ENCODE data around the gene TOLLIP. TPM values are rescaled to one million over a fixed set of nuclear protein-coding genes. Genes with fewer than 3 reads are reported as not detected.
A peak's percentile ranks its signal among the peaks of the same experiment; 100 is the strongest.

The TOLLIP gene
- total RNA-seq, 1 experiment from 2014 or later: 78.3 TPM

- no peaks in the 10 kb centered on the region for H3K4me1 ChIP-seq
- intact Hi-C loops (cut with micrococcal nuclease; ENCODE audit: unreplicated experiment): no loop called here
- CTCF ChIA-PET: no interaction called here
- H3K36me3 ChIP-seq (ENCODE audit: control insufficient read depth, insufficient read depth, low read length): peaks cover 10% of the 10 kb centered on the region
- Mint-ChIP-seq H3K27ac (ENCODE audit: unreplicated experiment) (no peak overlapping the region), H3K9me3 (ENCODE audit: unreplicated experiment) (no peaks in the 10 kb centered on the region), H3K4me3 (ENCODE audit: unreplicated experiment) (no peak overlapping the region), H3K27me3 (ENCODE audit: insufficient read depth, unreplicated experiment) (no peaks in the 10 kb centered on the region), H3K36me3 (ENCODE audit: insufficient read depth, unreplicated experiment) (peaks cover 69% of the 10 kb centered on the region), H3K4me1 (ENCODE audit: low read depth, unreplicated experiment) (no peaks in the 10 kb centered on the region)
- H3K4me3 ChIP-seq (ENCODE audit: low read depth, low read length): no peak overlapping the region
- no peaks in the 10 kb centered on the region for H3K9me3 ChIP-seq
- DNase-seq: peak in 1 of 2 experiments; percentile 26
- POLR2A ChIA-PET: no interaction called here
- no TSS peak for BruUV-seq (replicated peaks)
- no peaks in the 10 kb centered on the region for H3K27me3 ChIP-seq (replicated peaks; ENCODE audit: control insufficient read depth, insufficient read depth, low read length)
- no peak for TF ChIP-seq CTCF (IDR thresholded peaks at IDR 0.05; ENCODE audit: insufficient read depth in 1 of 2, low read depth in 1 of 2, low read length in 1 of 2, severe bottlenecking in 1 of 2, unreplicated experiment in 1 of 2)
These were observed 19.1 kb downstream of the TOLLIP start for GRCh38 chr11:1290052-1291040.

- BruUV-seq (replicated peaks): no TSS peak
- POLR2A ChIA-PET: no interaction called here
- no peaks in the 10 kb centered on the region for H3K9me3 Mint-ChIP-seq (ENCODE audit: unreplicated experiment)
- Histone ChIP-seq H3K27me3 (replicated peaks; ENCODE audit: control insufficient read depth, insufficient read depth, low read length) (no peaks in the 10 kb centered on the region), H3K9me3 (no peaks in the 10 kb centered on the region), H3K4me3 (ENCODE audit: low read depth, low read length) (no peak overlapping the region), H3K36me3 (ENCODE audit: control insufficient read depth, insufficient read depth, low read length) (peaks cover 12% of the 10 kb centered on the region), H3K4me1 (no peaks in the 10 kb centered on the region)
- CTCF ChIA-PET: no interaction called here
- no peaks in the 10 kb centered on the region for H3K27me3 Mint-ChIP-seq (ENCODE audit: insufficient read depth, unreplicated experiment)
- TF ChIP-seq CTCF (IDR thresholded peaks at IDR 0.05; ENCODE audit: insufficient read depth in 1 of 2, low read depth in 1 of 2, low read length in 1 of 2, severe bottlenecking in 1 of 2, unreplicated experiment in 1 of 2): no peak
- H3K4me1 Mint-ChIP-seq (ENCODE audit: low read depth, unreplicated experiment): no peaks in the 10 kb centered on the region
- DNase-seq: no peak
- H3K36me3 Mint-ChIP-seq (ENCODE audit: insufficient read depth, unreplicated experiment): peaks cover 72% of the 10 kb centered on the region
- intact Hi-C loops (cut with micrococcal nuclease; ENCODE audit: unreplicated experiment): no loop called here
- H3K27ac Mint-ChIP-seq (ENCODE audit: unreplicated experiment): no peak overlapping the region
- H3K4me3 Mint-ChIP-seq (ENCODE audit: unreplicated experiment): no peak overlapping the region
These were observed 20.1 kb downstream of the TOLLIP start for GRCh38 chr11:1289211-1289935.

GRCh38 chr11:1288426-1289151 lies 20.8 kb downstream of the TOLLIP start:
- peaks cover 65% of the 10 kb centered on the region for H3K36me3 Mint-ChIP-seq (ENCODE audit: insufficient read depth, unreplicated experiment)
- BruUV-seq (replicated peaks): no TSS peak
- POLR2A ChIA-PET: no interaction called here

More at GRCh38 chr11:1288426-1289151, 20.8 kb downstream of the TOLLIP start:
- Mint-ChIP-seq H3K9me3 (ENCODE audit: unreplicated experiment) (no peaks in the 10 kb centered on the region), H3K27ac (ENCODE audit: unreplicated experiment) (no peak overlapping the region), H3K4me1 (ENCODE audit: low read depth, unreplicated experiment) (no peaks in the 10 kb centered on the region), H3K27me3 (ENCODE audit: insufficient read depth, unreplicated experiment) (no peaks in the 10 kb centered on the region), H3K4me3 (ENCODE audit: unreplicated experiment) (no peak overlapping the region)
- no peaks in the 10 kb centered on the region for H3K27me3 ChIP-seq (replicated peaks; ENCODE audit: control insufficient read depth, insufficient read depth, low read length)
- CTCF ChIA-PET: no interaction called here
- no peaks in the 10 kb centered on the region for H3K9me3 ChIP-seq
- DNase-seq: no peak
- H3K4me3 ChIP-seq (ENCODE audit: low read depth, low read length): no peak overlapping the region
- intact Hi-C loops (cut with micrococcal nuclease; ENCODE audit: unreplicated experiment): no loop called here
- TF ChIP-seq CTCF (IDR thresholded peaks at IDR 0.05; ENCODE audit: insufficient read depth in 1 of 2, low read depth in 1 of 2, low read length in 1 of 2, severe bottlenecking in 1 of 2, unreplicated experiment in 1 of 2): no peak
- H3K4me1 ChIP-seq: no peaks in the 10 kb centered on the region
- peaks cover 12% of the 10 kb centered on the region for H3K36me3 ChIP-seq (ENCODE audit: control insufficient read depth, insufficient read depth, low read length)

Data from Caco-2 (cell line).